GM12892 (cell line): ENCODE results near the gene DENND1C.

Experiments used
- POLR2A ChIP-seq: IDR thresholded peaks from 2 replicates; pipeline ENCODE4 v1.6.1; 2011; ENCODE audit warnings: low read depth, low read length, control low read depth
- POLR2AphosphoS5 ChIP-seq: IDR thresholded peaks from 2 replicates; pipeline ENCODE4 v1.6.1; 2011; ENCODE audit warnings: low read depth, low read length, control low read depth
- TAF1 ChIP-seq: IDR thresholded peaks from 2 replicates; pipeline ENCODE4 v1.6.1; 2011; ENCODE audit warnings: low read depth, mild to moderate bottlenecking, control low read depth, low read length, borderline replicate concordance

DNA sequence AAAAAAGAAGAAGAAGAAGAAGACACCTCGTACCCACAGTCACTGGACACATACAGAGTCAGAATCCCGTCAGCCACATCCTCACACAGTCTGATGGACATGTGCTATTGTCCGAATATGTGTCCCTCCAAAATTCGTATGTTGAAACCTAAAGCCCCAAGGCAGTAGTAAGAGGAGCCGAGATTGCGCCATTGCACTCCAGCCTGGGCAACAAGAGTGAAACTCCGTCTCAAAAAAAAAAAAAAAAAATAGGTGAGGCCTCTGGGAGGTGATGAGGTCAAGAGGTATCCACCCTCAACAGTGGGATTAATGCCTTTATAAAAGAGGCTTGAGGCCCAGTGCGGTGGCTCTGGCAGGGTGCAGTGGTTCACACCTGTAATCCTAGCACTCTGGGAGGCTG lies 2.6 kb upstream of the DENND1C start:
- TF ChIP-seq POLR2AphosphoS5 (no peak), POLR2A (no peak), TAF1 (no peak)
